Measurements from ENCODE around the gene WDR90. TPM values are rescaled to one million over a fixed set of nuclear protein-coding genes. Genes with fewer than 3 reads are reported as not detected.
A peak's percentile ranks its signal among the peaks of the same experiment; 100 is the strongest.

The WDR90 gene
- total RNA-seq, 1 experiment from 2014 or later: 118 TPM

GRCh38 chr16:694187-694862, 45.2 kb downstream of the WDR90 start:
- BruUV-seq (replicated peaks): no TSS peak
- ChIA-PET POLR2A (ENCODE audit: unreplicated experiment) (no interaction called here), CTCF (no interaction called here)
- Histone ChIP-seq H3K4me3 (no peak overlapping the region), H4K20me1 (ENCODE audit: insufficient read depth) (no peaks in the 10 kb centered on the region), H3K36me3 (ENCODE audit: low read depth) (no peaks in the 10 kb centered on the region), H3K27ac (no peak overlapping the region), H3K9me3 (ENCODE audit: insufficient read depth, low read depth) (no peaks in the 10 kb centered on the region), H3K4me2 (no peak overlapping the region), H3K9me2 (ENCODE audit: insufficient read depth) (no peaks in the 10 kb centered on the region), H3K4me1 (replicated peaks; ENCODE audit: insufficient read depth) (peaks cover 13% of the 10 kb centered on the region), H2AFZ (no peak overlapping the region), H3K79me2 (ENCODE audit: low read depth) (peaks cover 6% of the 10 kb centered on the region), H3K27me3 (ENCODE audit: insufficient read depth, low read depth) (no peaks in the 10 kb centered on the region), H3F3A (ENCODE audit: insufficient read depth, low read depth) (peaks cover 22% of the 10 kb centered on the region)
- intact Hi-C loops (cut with micrococcal nuclease; ENCODE audit: unreplicated experiment): no loop called here
- TF ChIP-seq CTCF (conservative IDR thresholded peaks at IDR 0.05) (no peak), EZH2 (IDR thresholded peaks at IDR 0.05; ENCODE audit: low read depth) (no peak)
- DNase-seq: no peak

- intact Hi-C loops (cut with micrococcal nuclease; ENCODE audit: unreplicated experiment): no loop called here
- no peak for DNase-seq
- peaks cover 3% of the 10 kb centered on the region; the same call in 1 of the 2 replicates for H3K27me3 ChIP-seq (ENCODE audit: insufficient read depth, low read depth)
- TF ChIP-seq CTCF (conservative IDR thresholded peaks at IDR 0.05): no peak
- TF ChIP-seq EZH2 (IDR thresholded peaks at IDR 0.05; ENCODE audit: low read depth): no peak
- peaks cover 22% of the 10 kb centered on the region for H3F3A ChIP-seq (ENCODE audit: insufficient read depth, low read depth)
- no peak overlapping the region for H3K27ac ChIP-seq
- peaks cover 10% of the 10 kb centered on the region for H3K4me1 ChIP-seq (replicated peaks; ENCODE audit: insufficient read depth)
- POLR2A ChIA-PET (ENCODE audit: unreplicated experiment): interaction anchor here (1.0 kb wide), 1 partner anchor 168 kb away, joined by 10 read pairs; the partner anchor contains the start of gene CAPN15
- no peak overlapping the region for H3K4me3 ChIP-seq
- H4K20me1 ChIP-seq (ENCODE audit: insufficient read depth): no peaks in the 10 kb centered on the region
- H3K9me2 ChIP-seq (ENCODE audit: insufficient read depth): no peaks in the 10 kb centered on the region
- CTCF ChIA-PET: no interaction called here
- no TSS peak for BruUV-seq (replicated peaks)
- H3K4me2 ChIP-seq: no peak overlapping the region
- no peaks in the 10 kb centered on the region for H3K9me3 ChIP-seq (ENCODE audit: insufficient read depth, low read depth)
- no peak overlapping the region for H2AFZ ChIP-seq
- no peaks in the 10 kb centered on the region for H3K36me3 ChIP-seq (ENCODE audit: low read depth)
- H3K79me2 ChIP-seq (ENCODE audit: low read depth): no peaks in the 10 kb centered on the region
Observed at GRCh38 chr16:694863-695354, 45.7 kb downstream of the WDR90 start.

GRCh38 chr16:695355-696089, 46.4 kb downstream of the WDR90 start:
- H3K36me3 ChIP-seq (ENCODE audit: low read depth): no peaks in the 10 kb centered on the region
- no peaks in the 10 kb centered on the region for H3K9me3 ChIP-seq (ENCODE audit: insufficient read depth, low read depth)
- BruUV-seq (replicated peaks): no TSS peak
- H3K27me3 ChIP-seq (ENCODE audit: insufficient read depth, low read depth): peaks cover 8% of the 10 kb centered on the region; the same call in 1 of the 2 replicates
- H3K4me2 ChIP-seq: 0 out of 2 replicates have a peak overlapping the region, but pooled peaks have one; percentile 19
- peak; percentile 72 to 93 for DNase-seq
- TF ChIP-seq EZH2 (IDR thresholded peaks at IDR 0.05; ENCODE audit: low read depth): no peak
- no peak for TF ChIP-seq CTCF (conservative IDR thresholded peaks at IDR 0.05)
- no peaks in the 10 kb centered on the region for H3K9me2 ChIP-seq (ENCODE audit: insufficient read depth)
- H2AFZ ChIP-seq: no peak overlapping the region
- no peak overlapping the region for H3K4me3 ChIP-seq
- H3F3A ChIP-seq (ENCODE audit: insufficient read depth, low read depth): peaks cover 22% of the 10 kb centered on the region
- peaks cover 8% of the 10 kb centered on the region for H3K4me1 ChIP-seq (replicated peaks; ENCODE audit: insufficient read depth)
- H3K27ac ChIP-seq: no peak overlapping the region
- ChIA-PET CTCF (interaction anchor here (0.5 to 1.1 kb wide), 4 partner anchors 17 to 874 kb away, joined by 3 to 12 read pairs (median 7); no protein-coding TSS in a partner anchor), POLR2A (ENCODE audit: unreplicated experiment) (interaction anchor here (0.7 to 1.0 kb wide), 2 partner anchors 30 to 168 kb away, joined by 6 to 10 read pairs; partner anchors contain the start of gene CAPN15)
- H3K79me2 ChIP-seq (ENCODE audit: low read depth): no peaks in the 10 kb centered on the region
- no peaks in the 10 kb centered on the region for H4K20me1 ChIP-seq (ENCODE audit: insufficient read depth)
- intact Hi-C loops (cut with micrococcal nuclease; ENCODE audit: unreplicated experiment): no loop called here
